ENCODE data around the gene ESPL1. TPM values are rescaled to one million over a fixed set of nuclear protein-coding genes. Genes with fewer than 3 reads are reported as not detected.

ESPL1 gene
- 11.6 TPM for polyA plus RNA-seq (2012; ENCODE audit: low read depth, missing spikeins)

DNA sequence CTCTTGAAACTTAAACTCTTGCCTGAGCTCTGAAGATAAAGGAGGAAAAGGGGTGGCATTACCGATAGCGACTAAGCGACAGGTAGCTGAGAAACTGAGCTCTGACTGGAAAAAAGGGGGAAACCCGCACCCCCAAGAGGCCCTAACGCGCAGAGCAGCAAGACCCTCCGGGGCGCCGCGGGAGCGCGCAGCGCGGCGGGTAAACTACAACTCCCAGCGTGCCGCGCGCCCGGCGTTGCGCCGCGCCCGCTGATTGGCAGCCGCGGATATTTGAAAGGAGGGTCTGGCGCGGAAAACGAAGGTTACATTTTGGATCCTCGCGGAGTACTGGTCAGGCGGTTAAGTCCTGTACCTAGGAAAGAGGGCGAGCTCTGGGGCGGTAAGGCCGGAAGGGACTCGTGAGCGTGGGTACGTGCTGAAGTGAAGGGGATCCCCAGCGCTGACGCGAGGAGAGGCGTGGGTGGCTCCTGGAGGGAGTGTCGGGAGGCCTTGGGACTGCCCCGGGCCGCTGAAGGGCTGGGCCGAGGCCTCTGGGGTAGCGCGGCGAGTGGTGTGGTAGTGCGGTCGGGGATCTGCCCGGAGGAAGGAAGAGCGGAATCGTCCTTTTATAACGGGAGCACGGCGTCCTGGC lies at the start of gene ESPL1:
TSS of gene ESPL1 (plus strand) at position 301 of the 631 bp plus-strand sequence. CDS start 468 bp downstream, outside the sequence.
- peak; percentile 91 for DNase-seq (ENCODE audit: insufficient read length, low spot score)
- TF ChIP-seq POU2F2 (IDR thresholded peaks at IDR 0.05; ENCODE audit: low read depth, low read length) = no peak
- no peak for TF ChIP-seq PAX5 (IDR thresholded peaks at IDR 0.05; ENCODE audit: insufficient read depth, low read length, severe bottlenecking)
- no peak for TF ChIP-seq POLR2A (IDR thresholded peaks at IDR 0.05; ENCODE audit: low read depth, low read length)
- TF ChIP-seq SPI1 (IDR thresholded peaks at IDR 0.05; ENCODE audit: low read depth, low read length) = no peak
- TF ChIP-seq TAF1 (IDR thresholded peaks at IDR 0.05; ENCODE audit: low read depth, low read length) = no peak
- no peak for TF ChIP-seq POLR2AphosphoS5 (IDR thresholded peaks at IDR 0.05; ENCODE audit: low read depth, low read length)
- FAIRE-seq = peak; percentile 94

DNA sequence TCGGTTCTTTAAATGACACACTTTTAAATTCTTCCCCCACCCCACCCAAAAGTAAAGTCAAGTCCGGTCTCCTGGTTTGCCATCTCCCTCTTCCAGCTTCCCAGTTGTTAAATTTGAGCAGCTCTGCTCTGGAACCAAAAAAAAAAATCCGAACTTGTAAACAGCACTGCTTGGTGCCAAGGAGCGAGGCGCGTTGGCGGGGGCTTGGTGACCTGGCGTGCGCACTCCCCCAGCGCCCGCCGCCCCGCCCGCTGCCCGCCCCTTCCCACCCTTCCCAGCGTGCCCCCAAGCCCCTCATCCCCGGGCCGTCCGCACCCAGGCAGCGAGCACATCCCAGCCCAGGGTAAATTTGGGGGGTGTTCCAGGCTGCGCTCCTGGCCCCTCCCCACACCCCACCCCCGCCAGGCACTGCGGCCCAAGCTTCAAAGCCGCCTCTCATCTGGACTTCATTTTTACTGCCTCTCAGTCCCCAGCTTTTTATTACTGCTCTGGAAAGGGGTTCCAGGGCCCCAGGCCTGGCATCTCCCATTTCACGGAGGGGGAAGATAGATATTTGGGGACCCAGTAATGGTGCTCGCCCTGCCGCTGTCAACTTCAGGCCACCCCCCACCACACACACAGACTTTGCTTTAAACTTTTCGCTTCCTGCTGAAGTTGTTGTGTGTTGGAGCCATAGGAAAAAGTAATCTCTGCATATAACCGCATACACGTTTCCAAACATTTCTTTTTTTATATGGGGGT lies 49.4 kb upstream of the ESPL1 start:
- TF ChIP-seq POLR2AphosphoS5 (IDR thresholded peaks at IDR 0.05; ENCODE audit: low read depth, low read length) (no peak), POU2F2 (IDR thresholded peaks at IDR 0.05; ENCODE audit: low read depth, low read length) (no peak), POLR2A (IDR thresholded peaks at IDR 0.05; ENCODE audit: low read depth, low read length) (no peak), TAF1 (IDR thresholded peaks at IDR 0.05; ENCODE audit: low read depth, low read length) (no peak), SPI1 (IDR thresholded peaks at IDR 0.05; ENCODE audit: low read depth, low read length) (no peak), PAX5 (IDR thresholded peaks at IDR 0.05; ENCODE audit: insufficient read depth, low read length, severe bottlenecking) (no peak)
- FAIRE-seq = no peak
- DNase-seq (ENCODE audit: insufficient read length, low spot score) = no peak

DNA sequence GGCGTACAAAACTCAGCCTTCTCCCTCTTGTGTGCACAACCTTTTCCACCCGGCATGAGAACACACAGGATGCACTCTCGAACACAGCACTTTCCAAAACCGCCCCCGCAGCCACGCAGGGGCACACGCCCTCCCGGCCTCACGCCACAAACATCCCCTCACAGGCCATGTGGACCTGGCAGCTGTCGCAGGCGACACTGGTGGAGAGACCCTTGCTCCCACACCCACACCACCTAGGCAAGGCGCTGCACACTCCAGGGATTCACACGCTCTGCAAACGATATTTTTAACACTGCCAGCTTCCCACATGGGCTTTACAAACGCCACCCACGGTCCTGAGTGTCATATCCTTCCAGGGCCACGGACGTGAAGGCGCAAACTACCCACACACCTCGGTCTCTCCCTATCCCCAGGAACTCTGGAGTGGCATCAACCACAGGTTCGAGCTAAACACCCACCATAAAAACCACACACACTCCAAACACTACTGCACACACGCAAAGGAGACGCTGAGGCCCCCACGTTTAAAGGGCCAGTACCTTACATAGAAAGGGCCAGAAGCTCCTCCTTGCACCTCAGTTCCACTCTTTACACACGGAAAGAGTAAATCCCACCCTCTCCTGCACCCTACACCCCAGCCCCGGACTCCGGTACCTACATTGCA lies 48.7 kb upstream of the ESPL1 start:
- peak; percentile 60 for DNase-seq (ENCODE audit: insufficient read length, low spot score)
- FAIRE-seq = peak; percentile 80
- no peak for TF ChIP-seq TAF1 (IDR thresholded peaks at IDR 0.05; ENCODE audit: low read depth, low read length)
- TF ChIP-seq PAX5 (IDR thresholded peaks at IDR 0.05; ENCODE audit: insufficient read depth, low read length, severe bottlenecking) = no peak
- no peak for TF ChIP-seq POU2F2 (IDR thresholded peaks at IDR 0.05; ENCODE audit: low read depth, low read length)
- TF ChIP-seq SPI1 (IDR thresholded peaks at IDR 0.05; ENCODE audit: low read depth, low read length) = no peak
- TF ChIP-seq POLR2AphosphoS5 (IDR thresholded peaks at IDR 0.05; ENCODE audit: low read depth, low read length) = no peak
- no peak for TF ChIP-seq POLR2A (IDR thresholded peaks at IDR 0.05; ENCODE audit: low read depth, low read length)

DNA sequence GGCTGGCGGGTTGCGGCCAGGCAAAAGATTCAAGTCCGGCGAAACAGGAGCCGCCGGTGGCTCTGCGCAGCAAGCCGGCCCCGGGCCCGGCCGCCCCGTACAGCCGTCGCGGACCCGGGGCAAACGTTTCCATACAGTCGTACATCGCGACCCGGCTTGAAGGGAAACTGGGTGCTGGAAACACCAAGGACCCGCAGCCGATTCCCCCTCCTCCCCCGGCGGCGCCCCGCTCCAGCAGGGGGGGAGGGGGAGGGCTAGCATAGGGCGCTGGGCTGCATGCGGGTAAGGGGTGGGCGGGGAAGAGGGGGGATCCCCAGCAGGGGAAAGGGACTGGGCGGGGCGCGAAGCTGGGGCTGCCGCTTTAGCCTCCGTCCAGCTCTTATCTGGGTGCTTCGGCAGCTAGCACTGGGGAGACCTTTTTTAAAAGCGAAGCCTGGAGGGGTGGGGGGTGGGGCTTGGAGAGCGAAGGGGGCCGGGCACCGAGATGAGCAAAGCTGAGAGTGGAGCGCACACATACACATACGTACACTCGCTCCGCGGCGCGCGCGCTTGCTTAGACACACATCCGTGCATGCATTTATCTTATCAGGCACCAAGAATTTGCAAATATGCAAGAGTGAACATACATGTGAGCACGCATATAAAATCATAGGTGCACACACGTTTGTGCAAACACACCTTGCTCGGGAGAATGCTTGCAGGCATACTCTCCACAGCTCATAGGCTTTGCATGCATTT lies 48.0 kb upstream of the ESPL1 start:
- peak; percentile 83 for DNase-seq (ENCODE audit: insufficient read length, low spot score)
- TF ChIP-seq TAF1 (IDR thresholded peaks at IDR 0.05; ENCODE audit: low read depth, low read length) (no peak), SPI1 (IDR thresholded peaks at IDR 0.05; ENCODE audit: low read depth, low read length) (no peak), POLR2A (IDR thresholded peaks at IDR 0.05; ENCODE audit: low read depth, low read length) (no peak), POU2F2 (IDR thresholded peaks at IDR 0.05; ENCODE audit: low read depth, low read length) (no peak; the same call in none of the 2 replicates), PAX5 (IDR thresholded peaks at IDR 0.05; ENCODE audit: insufficient read depth, low read length, severe bottlenecking) (no peak), POLR2AphosphoS5 (IDR thresholded peaks at IDR 0.05; ENCODE audit: low read depth, low read length) (no peak)
- FAIRE-seq = peak; percentile 90

DNA sequence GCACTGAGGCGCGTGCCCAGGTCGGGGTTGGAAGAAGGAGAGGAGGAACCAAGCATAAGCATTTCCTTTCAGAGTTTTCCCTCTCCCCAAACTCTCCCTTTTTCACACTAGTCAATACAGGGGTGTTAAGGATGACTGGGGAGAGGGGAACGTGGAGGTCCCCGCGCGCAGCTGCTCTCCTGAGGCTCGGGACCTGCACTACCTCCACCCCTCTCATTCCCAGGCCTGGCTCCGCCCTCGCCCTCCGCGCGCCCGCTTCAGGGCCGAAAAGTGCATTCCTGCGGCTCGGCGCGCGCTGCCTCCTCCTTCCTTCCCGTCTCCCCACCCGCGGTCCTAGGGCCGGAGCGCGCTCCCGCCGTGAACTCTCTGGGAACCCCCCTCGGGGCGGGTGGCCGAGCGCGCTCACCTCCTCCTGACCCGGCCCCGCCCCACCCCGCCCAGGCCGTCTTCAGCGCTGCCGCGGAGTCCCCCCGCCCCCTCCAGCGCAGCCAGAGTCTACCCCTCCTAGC lies 47.4 kb upstream of the ESPL1 start:
- TF ChIP-seq POLR2AphosphoS5 (IDR thresholded peaks at IDR 0.05; ENCODE audit: low read depth, low read length) (no peak), POLR2A (IDR thresholded peaks at IDR 0.05; ENCODE audit: low read depth, low read length) (no peak), SPI1 (IDR thresholded peaks at IDR 0.05; ENCODE audit: low read depth, low read length) (no peak), POU2F2 (IDR thresholded peaks at IDR 0.05; ENCODE audit: low read depth, low read length) (no peak), TAF1 (IDR thresholded peaks at IDR 0.05; ENCODE audit: low read depth, low read length) (no peak)
- FAIRE-seq (no peak), DNase-seq (ENCODE audit: insufficient read length, low spot score) (peak; percentile 93)

DNA sequence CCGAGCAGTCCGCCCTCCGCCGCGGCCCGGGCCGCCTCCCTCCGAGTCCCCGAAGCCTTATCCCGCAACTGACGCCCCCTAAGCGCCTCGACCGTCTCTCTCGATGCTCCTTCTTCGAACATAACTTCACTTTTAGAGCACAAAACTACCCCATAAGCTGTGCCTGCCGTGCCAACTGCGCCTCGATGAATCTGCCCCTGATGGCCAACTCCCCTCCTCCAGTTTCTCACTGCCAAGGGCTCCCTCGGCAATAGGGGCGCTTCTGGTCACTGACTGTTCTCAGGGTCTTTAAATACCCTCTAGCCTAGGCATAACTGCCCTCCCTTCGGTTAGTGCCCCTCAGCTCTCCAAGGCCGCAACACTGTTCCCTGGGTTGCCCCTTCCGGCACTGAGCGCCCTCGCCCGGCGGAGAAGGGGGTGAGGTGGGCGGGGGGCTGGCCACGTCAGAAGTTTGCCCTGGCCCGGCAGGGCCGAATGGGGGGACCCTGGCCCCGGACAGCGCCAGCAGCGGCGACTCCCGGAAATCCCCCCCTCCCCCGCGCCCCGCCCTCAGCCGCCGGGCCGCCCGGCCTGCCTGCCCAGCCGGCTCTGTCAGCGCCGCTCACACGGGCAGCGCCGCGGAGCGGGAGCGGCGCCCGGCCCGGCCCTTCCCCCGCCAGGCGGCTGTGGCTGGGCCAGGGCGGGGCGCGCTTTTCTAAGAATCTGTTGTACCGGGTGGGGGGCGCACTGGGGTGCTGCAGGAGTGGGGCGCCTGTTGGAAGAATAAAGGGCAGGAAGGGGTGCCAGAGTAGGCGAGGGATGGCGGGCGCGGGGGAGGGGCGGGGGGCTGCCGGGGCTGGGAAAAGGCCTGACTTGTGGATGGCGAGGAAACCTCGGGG lies 46.7 kb upstream of the ESPL1 start:
- TF ChIP-seq POLR2AphosphoS5 (IDR thresholded peaks at IDR 0.05; ENCODE audit: low read depth, low read length) = 0 out of 2 replicates have a peak, but pooled peaks have one; percentile 38
- no peak for TF ChIP-seq PAX5 (IDR thresholded peaks at IDR 0.05; ENCODE audit: insufficient read depth, low read length, severe bottlenecking)
- DNase-seq (ENCODE audit: insufficient read length, low spot score) (peak; percentile 57), FAIRE-seq (peak; percentile 33)

DNA sequence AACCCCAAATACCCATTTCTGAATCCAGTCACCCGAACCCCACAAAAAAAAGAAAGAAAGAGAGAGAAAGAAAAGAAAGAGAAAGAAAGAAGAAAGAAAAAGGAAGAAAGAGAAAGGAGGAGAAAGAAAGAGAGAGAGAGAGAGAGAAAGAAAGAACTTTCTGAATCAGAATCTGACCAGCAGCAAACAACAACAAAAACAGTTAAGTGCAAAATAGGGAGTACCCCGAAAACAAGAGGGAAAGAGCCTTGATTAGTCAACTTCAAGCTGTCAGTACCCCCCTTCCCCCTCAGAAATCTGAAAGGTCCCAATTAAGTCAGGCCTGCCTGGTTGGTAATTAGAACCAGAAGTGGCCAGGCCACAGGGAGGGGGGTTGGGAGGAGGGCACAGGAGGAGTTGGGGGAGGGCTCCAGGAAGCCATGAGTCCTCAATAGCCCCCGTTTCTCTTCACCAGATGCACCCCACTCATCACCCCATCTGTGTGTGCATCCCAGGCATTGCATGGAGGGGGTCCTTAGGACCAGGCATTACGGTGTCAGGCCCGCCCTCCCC lies 45.9 kb upstream of the ESPL1 start:
- no peak for TF ChIP-seq POU2F2 (IDR thresholded peaks at IDR 0.05; ENCODE audit: low read depth, low read length)
- no peak for TF ChIP-seq POLR2A (IDR thresholded peaks at IDR 0.05; ENCODE audit: low read depth, low read length)
- TF ChIP-seq POLR2AphosphoS5 (IDR thresholded peaks at IDR 0.05; ENCODE audit: low read depth, low read length) = no peak
- FAIRE-seq = no peak
- no peak for DNase-seq (ENCODE audit: insufficient read length, low spot score)

DNA sequence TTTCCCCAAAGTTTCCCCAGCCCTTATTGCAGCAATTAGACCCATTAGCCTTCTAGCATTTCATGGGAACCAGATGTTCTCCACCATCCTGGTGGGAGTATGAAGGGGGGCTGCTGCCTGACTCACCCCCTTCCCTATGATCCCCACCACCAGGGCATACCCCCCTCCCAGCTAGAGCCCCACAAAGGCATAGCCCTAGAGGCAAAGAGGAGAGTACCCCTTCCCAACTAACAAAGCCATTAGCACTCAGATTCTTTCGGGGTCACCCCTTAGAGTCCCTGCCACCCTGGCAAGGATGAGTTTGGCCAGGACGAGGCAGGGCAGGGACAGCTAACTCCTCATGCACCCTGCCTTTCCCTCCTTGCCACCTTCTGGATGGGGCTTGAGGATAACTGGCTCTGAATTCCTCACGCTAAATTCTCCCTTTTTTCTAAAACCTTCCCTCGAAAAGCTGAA lies 45.3 kb upstream of the ESPL1 start:
- TF ChIP-seq POU2F2 (IDR thresholded peaks at IDR 0.05; ENCODE audit: low read depth, low read length) (no peak), PAX5 (IDR thresholded peaks at IDR 0.05; ENCODE audit: insufficient read depth, low read length, severe bottlenecking) (no peak), POLR2AphosphoS5 (IDR thresholded peaks at IDR 0.05; ENCODE audit: low read depth, low read length) (no peak), POLR2A (IDR thresholded peaks at IDR 0.05; ENCODE audit: low read depth, low read length) (no peak), SPI1 (IDR thresholded peaks at IDR 0.05; ENCODE audit: low read depth, low read length) (no peak), TAF1 (IDR thresholded peaks at IDR 0.05; ENCODE audit: low read depth, low read length) (no peak)
- DNase-seq (ENCODE audit: insufficient read length, low spot score) (no peak), FAIRE-seq (no peak)
